PC-3 (cell line): ENCODE measurements around the gene OR51F1.

Experiments used
- CTCF ChIP-seq: fragments of 300-600 bp; sonication (generic); conservative IDR thresholded peaks from 2 replicates; pipeline ENCODE4 v1.5.1; 2017; ENCODE audit warnings: antibody characterized with exemption, low read depth, mild to moderate bottlenecking, low read length
- EZH2 ChIP-seq: fragments of 300-600 bp; sonication (generic); IDR thresholded peaks from one replicate; pipeline ENCODE4 v1.6.1; 2017; ENCODE audit warnings: antibody characterized with exemption, mild to moderate bottlenecking, low read length; ENCODE audit not compliant: unreplicated experiment
- EZH2phosphoT487 ChIP-seq: fragments of 300-600 bp; sonication (generic); IDR thresholded peaks from 2 replicates; pipeline ENCODE4 v1.6.1; 2018; ENCODE audit warnings: mild to moderate bottlenecking, antibody characterized with exemption, low read length, borderline replicate concordance

- TF ChIP-seq CTCF (no peak), EZH2 (no peak), EZH2phosphoT487 (no peak)
Measured at GRCh38 chr11:4797206-4797605, 27.5 kb upstream of the OR51F1 start.
